ENCODE results near the gene SMAP2. TPM values are rescaled to one million over a fixed set of nuclear protein-coding genes. Genes with fewer than 3 reads are reported as not detected.
A peak's percentile ranks its signal among the peaks of the same experiment; 100 is the strongest.
"Not testable (repeated sequence)": the region's sequence is repeated elsewhere in the genome, so short reads cannot be mapped to it uniquely, and the experiment has no call there.

Gene SMAP2
- total RNA-seq, 2 experiments from 2014 or later = 172 to 173 TPM

- no peak for DNase-seq
- H3K36me3 Mint-ChIP-seq (ENCODE audit: low read depth) = peaks cover 66% of the 10 kb centered on the region
- peaks cover 91% of the 10 kb centered on the region for H3K4me1 Mint-ChIP-seq
- CTCF ChIA-PET = interaction anchor here (1.2 to 5.7 kb wide), 7 partner anchors 12 to 587 kb away, joined by 3 to 48 read pairs (median 6); partner anchors contain the start of gene SMAP2
- H3K27ac Mint-ChIP-seq = peak overlapping the region; percentile 99
- no peaks in the 10 kb centered on the region for H3K9me3 Mint-ChIP-seq
- POLR2A ChIA-PET = interaction anchor here (0.9 to 28.4 kb wide), 10 partner anchors 5 to 345 kb away, joined by 3 to 997 read pairs (median 13); partner anchors contain the start of genes CAP1, EXO5, RLF and SMAP2
- no peaks in the 10 kb centered on the region for H3K27me3 Mint-ChIP-seq
- H3K4me3 Mint-ChIP-seq = peak overlapping the region; percentile 70
Observed at GRCh38 chr1:40386359-40386723, 12.8 kb downstream of the SMAP2 start.

- Mint-ChIP-seq H3K4me1 (peaks cover 91% of the 10 kb centered on the region), H3K4me3 (peak overlapping the region; percentile 70), H3K36me3 (ENCODE audit: low read depth) (peaks cover 66% of the 10 kb centered on the region), H3K27me3 (no peaks in the 10 kb centered on the region), H3K27ac (peak overlapping the region; percentile 99), H3K9me3 (no peaks in the 10 kb centered on the region)
- no peak for DNase-seq
- POLR2A ChIA-PET = interaction anchor here (0.9 to 28.4 kb wide), 9 partner anchors 5 to 346 kb away, joined by 3 to 997 read pairs (median 11); partner anchors contain the start of genes CAP1, EXO5, SMAP2 and ZFP69B
- CTCF ChIA-PET = interaction anchor here (1.4 to 5.7 kb wide), 6 partner anchors 11 to 588 kb away, joined by 3 to 48 read pairs (median 9); partner anchors contain the start of gene SMAP2
Observed at GRCh38 chr1:40386796-40387195, 13.3 kb downstream of the SMAP2 start.

GRCh38 chr1:40387381-40388306 lies 14.1 kb downstream of the SMAP2 start:
- H3K9me3 Mint-ChIP-seq, H3K27me3 Mint-ChIP-seq, DNase-seq: not testable (repeated sequence)
- H3K4me1 Mint-ChIP-seq = peaks cover 91% of the 10 kb centered on the region
- peak overlapping the region; percentile 80 for H3K4me3 Mint-ChIP-seq
- ChIA-PET CTCF (interaction anchor here (1.2 to 5.7 kb wide), 8 partner anchors 10 to 589 kb away, joined by 3 to 48 read pairs (median 6); partner anchors contain the start of gene SMAP2), POLR2A (interaction anchor here (0.8 to 28.4 kb wide), 8 partner anchors 6 to 347 kb away, joined by 3 to 997 read pairs (median 21); partner anchors contain the start of genes CAP1 and SMAP2)
- H3K36me3 Mint-ChIP-seq (ENCODE audit: low read depth) = peaks cover 65% of the 10 kb centered on the region
- peak overlapping the region; percentile 99 for H3K27ac Mint-ChIP-seq

- H3K9me3 Mint-ChIP-seq, H3K27me3 Mint-ChIP-seq: not testable (repeated sequence)
- Mint-ChIP-seq H3K4me1 (peaks cover 90% of the 10 kb centered on the region), H3K4me3 (peak overlapping the region; percentile 80), H3K36me3 (ENCODE audit: low read depth) (peaks cover 60% of the 10 kb centered on the region), H3K27ac (peak overlapping the region; percentile 91)
- ChIA-PET CTCF (interaction anchor here (0.6 to 1.3 kb wide), 4 partner anchors 14 to 235 kb away, joined by 3 to 5 read pairs (median 3); no protein-coding TSS in a partner anchor), POLR2A (interaction anchor here (0.8 to 28.4 kb wide), 6 partner anchors 6 to 348 kb away, joined by 3 to 997 read pairs (median 20); partner anchors contain the start of genes CAP1 and SMAP2)
- peak; percentile 48 for DNase-seq
Observed at GRCh38 chr1:40388456-40389321, 15.2 kb downstream of the SMAP2 start.

GRCh38 chr1:40389322-40389803 lies 15.8 kb downstream of the SMAP2 start:
- Mint-ChIP-seq H3K36me3 (ENCODE audit: low read depth) (peaks cover 64% of the 10 kb centered on the region), H3K27me3 (no peaks in the 10 kb centered on the region), H3K4me3 (peak overlapping the region; percentile 80), H3K4me1 (peaks cover 90% of the 10 kb centered on the region), H3K9me3 (no peaks in the 10 kb centered on the region), H3K27ac (peak overlapping the region; percentile 91)
- DNase-seq = no peak
- ChIA-PET POLR2A (interaction anchor here (0.7 to 28.4 kb wide), 3 partner anchors 5 to 245 kb away, joined by 3 to 997 read pairs (median 997); partner anchors contain the start of gene SMAP2), CTCF (interaction anchor here (0.6 to 1.2 kb wide), 3 partner anchors 15 to 236 kb away, joined by 3 read pairs; no protein-coding TSS in a partner anchor)

GRCh38 chr1:40389871-40390560 lies 16.5 kb downstream of the SMAP2 start:
- peaks cover 64% of the 10 kb centered on the region for H3K36me3 Mint-ChIP-seq (ENCODE audit: low read depth)

GRCh38 chr1:40390857-40391256 lies 17.3 kb downstream of the SMAP2 start:
- no peak for DNase-seq
- Mint-ChIP-seq H3K36me3 (ENCODE audit: low read depth) (peaks cover 62% of the 10 kb centered on the region), H3K4me3 (no peak overlapping the region), H3K27ac (peak overlapping the region; percentile 76), H3K9me3 (no peaks in the 10 kb centered on the region), H3K27me3 (no peaks in the 10 kb centered on the region), H3K4me1 (peaks cover 90% of the 10 kb centered on the region)
- ChIA-PET POLR2A (interaction anchor here (22.0 to 28.4 kb wide), 2 partner anchors 3 to 9 kb away, joined by 997 read pairs; partner anchors contain the start of gene SMAP2), CTCF (interaction anchor here (1.5 to 3.8 kb wide), 3 partner anchors 14 to 52 kb away, joined by 4 to 17 read pairs (median 5); partner anchors contain the start of gene SMAP2)

More at GRCh38 chr1:40389871-40390560, 16.5 kb downstream of the SMAP2 start:
- POLR2A ChIA-PET = interaction anchor here (0.7 to 28.4 kb wide), 3 partner anchors 4 to 246 kb away, joined by 3 to 997 read pairs (median 997); partner anchors contain the start of gene SMAP2
- DNase-seq = no peak
- peaks cover 90% of the 10 kb centered on the region for H3K4me1 Mint-ChIP-seq
- H3K27me3 Mint-ChIP-seq = no peaks in the 10 kb centered on the region
- H3K27ac Mint-ChIP-seq = peak overlapping the region; percentile 76
- H3K4me3 Mint-ChIP-seq = peak overlapping the region; percentile 80
- no peaks in the 10 kb centered on the region for H3K9me3 Mint-ChIP-seq
- CTCF ChIA-PET = interaction anchor here (1.5 kb wide), 1 partner anchor 16 kb away, joined by 4 read pairs; the partner anchor contains the start of gene SMAP2

- Mint-ChIP-seq H3K4me1 (peaks cover 93% of the 10 kb centered on the region), H3K27me3 (no peaks in the 10 kb centered on the region)
Observed at GRCh38 chr1:40391688-40392145, 18.2 kb downstream of the SMAP2 start.

GRCh38 chr1:40392221-40392620 lies 18.7 kb downstream of the SMAP2 start:
- no peaks in the 10 kb centered on the region for H3K9me3 Mint-ChIP-seq
- H3K4me3 Mint-ChIP-seq = no peak overlapping the region
- peaks cover 64% of the 10 kb centered on the region for H3K36me3 Mint-ChIP-seq (ENCODE audit: low read depth)
- H3K27ac Mint-ChIP-seq = peak overlapping the region; percentile 55
- ChIA-PET POLR2A (interaction anchor here (0.9 to 28.4 kb wide), 3 partner anchors 2 to 150 kb away, joined by 3 to 997 read pairs (median 997); partner anchors contain the start of gene SMAP2), CTCF (interaction anchor here (1.2 to 3.8 kb wide), 6 partner anchors 8 to 248 kb away, joined by 3 to 17 read pairs (median 5); no protein-coding TSS in a partner anchor)
- no peak for DNase-seq
- H3K27me3 Mint-ChIP-seq = no peaks in the 10 kb centered on the region
- H3K4me1 Mint-ChIP-seq = peaks cover 93% of the 10 kb centered on the region

More at GRCh38 chr1:40391688-40392145, 18.2 kb downstream of the SMAP2 start:
- Mint-ChIP-seq H3K9me3 (no peaks in the 10 kb centered on the region), H3K4me3 (no peak overlapping the region), H3K27ac (peak overlapping the region; percentile 44), H3K36me3 (ENCODE audit: low read depth) (peaks cover 59% of the 10 kb centered on the region)
- ChIA-PET POLR2A (interaction anchor here (0.9 to 28.4 kb wide), 3 partner anchors 3 to 150 kb away, joined by 3 to 997 read pairs (median 997); partner anchors contain the start of gene SMAP2), CTCF (interaction anchor here (0.8 to 3.8 kb wide), 4 partner anchors 13 to 247 kb away, joined by 3 to 17 read pairs (median 4); no protein-coding TSS in a partner anchor)
- no peak for DNase-seq

GRCh38 chr1:40393173-40393572 lies 19.6 kb downstream of the SMAP2 start:
- no peak for DNase-seq
- peak overlapping the region; percentile 90 for H3K27ac Mint-ChIP-seq
- no peaks in the 10 kb centered on the region for H3K27me3 Mint-ChIP-seq
- POLR2A ChIA-PET = interaction anchor here (0.7 to 28.4 kb wide), 3 partner anchors 10 to 52 kb away, joined by 3 to 997 read pairs (median 4); partner anchors contain the start of gene SMAP2
- peaks cover 70% of the 10 kb centered on the region for H3K36me3 Mint-ChIP-seq (ENCODE audit: low read depth)
- H3K9me3 Mint-ChIP-seq = no peaks in the 10 kb centered on the region
- CTCF ChIA-PET = interaction anchor here (0.7 to 3.8 kb wide), 7 partner anchors 9 to 249 kb away, joined by 3 to 17 read pairs (median 4); no protein-coding TSS in a partner anchor
- peak overlapping the region; percentile 1 for H3K4me3 Mint-ChIP-seq
- H3K4me1 Mint-ChIP-seq = peaks cover 97% of the 10 kb centered on the region
